ENCODE results near the gene VCL.
A peak's percentile ranks its signal among the peaks of the same experiment; 100 is the strongest.
"Not testable (repeated sequence)": the region's sequence is repeated elsewhere in the genome, so short reads cannot be mapped to it uniquely, and the experiment has no call there.

VCL gene

DNA sequence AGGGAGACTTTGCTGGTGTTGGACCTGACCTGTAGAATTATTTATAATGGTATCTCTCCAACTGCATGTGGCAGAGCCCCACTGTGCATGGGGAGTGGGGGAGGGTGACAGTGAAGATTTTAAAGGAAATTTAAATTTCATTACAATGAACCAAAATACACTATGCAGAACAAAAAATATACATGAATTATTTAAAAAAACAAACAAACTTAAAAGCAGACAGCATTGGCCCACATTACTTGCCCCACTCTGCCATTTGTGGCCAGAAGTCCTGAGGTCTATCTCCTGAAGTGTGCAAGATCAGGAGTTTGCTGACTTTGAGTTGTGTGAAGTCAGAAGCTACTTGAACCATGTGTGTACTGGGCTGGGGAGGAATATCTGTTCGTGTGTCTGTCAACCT is 112.2 kb downstream of the VCL start:
- peaks cover 98% of the 10 kb centered on the region for H3K36me3 Mint-ChIP-seq
- peaks cover 6% of the 10 kb centered on the region for H3K4me1 Mint-ChIP-seq
- ATAC-seq = no peak
- no peak for DNase-seq (ENCODE audit: low spot score in 2 of 2)
- peak overlapping the region; percentile 67 for H3K27ac Mint-ChIP-seq
- H3K4me3 Mint-ChIP-seq = no peak overlapping the region
- no peaks in the 10 kb centered on the region for H3K9me3 Mint-ChIP-seq

DNA sequence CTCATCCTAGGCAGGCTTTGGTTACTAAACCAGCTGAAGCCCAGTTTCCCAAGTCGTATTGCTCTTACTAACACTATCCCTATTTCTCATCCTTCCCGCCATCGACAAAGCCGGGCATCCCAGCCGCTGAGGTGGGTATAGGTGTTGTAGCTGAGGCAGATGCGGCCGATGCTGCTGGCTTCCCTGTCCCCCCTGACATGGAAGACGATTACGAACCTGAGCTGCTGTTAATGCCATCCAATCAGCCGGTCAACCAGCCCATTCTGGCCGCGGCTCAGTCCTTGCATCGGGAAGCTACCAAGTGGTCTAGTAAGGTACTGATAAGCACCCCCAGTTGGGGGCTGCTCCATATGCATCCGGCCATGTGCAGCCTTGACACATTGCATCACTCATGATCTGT is 113.9 kb downstream of the VCL start:
- Mint-ChIP-seq H3K9me3 (no peaks in the 10 kb centered on the region), H3K27ac (peak overlapping the region; percentile 67), H3K4me3 (no peak overlapping the region), H3K4me1 (peaks cover 6% of the 10 kb centered on the region), H3K36me3 (peaks cover 98% of the 10 kb centered on the region)
- ATAC-seq = no peak
- no peak for DNase-seq (ENCODE audit: low spot score in 2 of 2)

DNA sequence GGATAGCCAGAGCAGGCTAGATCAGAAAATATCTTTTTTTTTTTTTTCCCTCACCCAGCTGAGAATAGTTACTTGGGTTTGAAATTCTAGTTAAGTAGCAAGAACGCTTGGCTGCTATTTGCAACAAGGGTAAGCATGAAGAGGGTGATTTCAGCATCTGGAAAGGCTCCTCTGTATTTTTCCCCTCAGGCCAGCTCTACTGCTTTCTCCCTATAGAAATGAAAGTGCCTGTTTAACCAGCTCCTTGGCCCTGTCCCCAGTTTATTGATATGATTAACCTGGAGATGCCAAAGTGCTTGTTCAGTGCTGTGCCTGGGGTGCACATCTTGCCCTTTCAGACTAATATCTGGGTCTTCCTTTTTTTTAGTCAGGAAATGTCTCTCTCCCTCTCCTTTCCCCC is 115.6 kb downstream of the VCL start:
- H3K4me3 Mint-ChIP-seq = no peak overlapping the region
- DNase-seq (ENCODE audit: low spot score in 2 of 2) = no peak
- peaks cover 98% of the 10 kb centered on the region for H3K36me3 Mint-ChIP-seq
- H3K27ac Mint-ChIP-seq = peak overlapping the region; percentile 86
- no peak for ATAC-seq
- peaks cover 10% of the 10 kb centered on the region for H3K4me1 Mint-ChIP-seq
- no peaks in the 10 kb centered on the region for H3K9me3 Mint-ChIP-seq

DNA sequence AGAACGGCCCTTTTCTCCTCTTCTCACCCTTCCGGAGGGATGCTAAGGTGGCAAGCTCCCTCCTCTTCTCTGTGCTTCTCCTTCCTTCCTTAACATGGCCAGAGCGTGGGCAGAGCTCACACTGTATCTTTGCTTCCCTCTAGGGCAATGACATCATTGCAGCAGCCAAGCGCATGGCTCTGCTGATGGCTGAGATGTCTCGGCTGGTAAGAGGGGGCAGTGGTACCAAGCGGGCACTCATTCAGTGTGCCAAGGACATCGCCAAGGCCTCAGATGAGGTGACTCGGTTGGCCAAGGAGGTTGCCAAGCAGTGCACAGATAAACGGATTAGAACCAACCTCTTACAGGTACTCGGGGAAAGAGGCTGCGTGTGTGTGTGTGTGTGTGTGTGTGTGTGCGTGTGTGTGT is 116.1 kb downstream of the VCL start:
- H3K4me1 Mint-ChIP-seq = peaks cover 15% of the 10 kb centered on the region
- H3K4me3 Mint-ChIP-seq = no peak overlapping the region
- no peaks in the 10 kb centered on the region for H3K9me3 Mint-ChIP-seq
- DNase-seq (ENCODE audit: low spot score in 2 of 2) (no peak), ATAC-seq (no peak)
- peaks cover 100% of the 10 kb centered on the region for H3K36me3 Mint-ChIP-seq
- peak overlapping the region; percentile 86 for H3K27ac Mint-ChIP-seq

DNA sequence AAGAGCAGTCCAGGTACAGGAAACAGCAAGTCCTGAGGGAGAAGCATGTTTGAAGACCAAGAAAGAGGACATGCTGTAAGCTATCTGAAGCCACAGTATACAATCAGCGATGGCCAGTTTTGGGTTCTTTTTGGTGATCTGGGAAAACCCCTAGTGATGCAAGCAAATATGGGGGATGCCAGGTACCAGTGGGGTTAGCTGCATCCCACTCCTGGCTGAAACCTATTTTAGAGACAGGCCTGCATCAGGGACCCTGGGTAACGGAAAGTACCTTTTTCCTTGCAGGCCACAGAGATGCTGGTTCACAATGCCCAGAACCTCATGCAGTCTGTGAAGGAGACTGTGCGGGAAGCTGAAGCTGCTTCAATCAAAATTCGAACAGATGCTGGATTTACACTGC is 119.8 kb downstream of the VCL start:
- Mint-ChIP-seq H3K9me3 (no peaks in the 10 kb centered on the region), H3K27ac (peak overlapping the region; percentile 90), H3K4me3 (no peak overlapping the region), H3K36me3 (peaks cover 100% of the 10 kb centered on the region), H3K4me1 (peaks cover 18% of the 10 kb centered on the region)
- peak; percentile 62 for ATAC-seq
- DNase-seq (ENCODE audit: low spot score in 2 of 2) = no peak

DNA sequence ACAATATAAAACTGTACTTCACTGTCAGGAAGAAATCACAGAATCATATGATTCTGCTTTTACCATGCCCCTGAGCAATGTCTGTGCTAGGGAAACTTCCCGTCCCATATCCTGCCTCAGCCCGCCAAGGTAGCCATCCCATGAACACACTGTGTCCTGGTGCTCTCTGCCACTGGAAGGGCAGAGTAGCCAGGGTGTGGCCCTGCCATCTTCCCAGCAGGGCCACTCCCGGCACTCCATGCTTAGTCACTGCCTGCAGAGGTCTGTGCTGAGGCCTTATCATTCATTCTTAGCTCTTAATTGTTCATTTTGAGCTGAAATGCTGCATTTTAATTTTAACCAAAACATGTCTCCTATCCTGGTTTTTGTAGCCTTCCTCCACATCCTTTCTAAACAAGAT is 120.9 kb downstream of the VCL start:
- peaks cover 100% of the 10 kb centered on the region for H3K36me3 Mint-ChIP-seq
- ATAC-seq (no peak), DNase-seq (ENCODE audit: low spot score in 2 of 2) (no peak)
- H3K9me3 Mint-ChIP-seq = no peaks in the 10 kb centered on the region
- H3K4me3 Mint-ChIP-seq = no peak overlapping the region
- peak overlapping the region; percentile 90 for H3K27ac Mint-ChIP-seq
- H3K4me1 Mint-ChIP-seq = peaks cover 18% of the 10 kb centered on the region

DNA sequence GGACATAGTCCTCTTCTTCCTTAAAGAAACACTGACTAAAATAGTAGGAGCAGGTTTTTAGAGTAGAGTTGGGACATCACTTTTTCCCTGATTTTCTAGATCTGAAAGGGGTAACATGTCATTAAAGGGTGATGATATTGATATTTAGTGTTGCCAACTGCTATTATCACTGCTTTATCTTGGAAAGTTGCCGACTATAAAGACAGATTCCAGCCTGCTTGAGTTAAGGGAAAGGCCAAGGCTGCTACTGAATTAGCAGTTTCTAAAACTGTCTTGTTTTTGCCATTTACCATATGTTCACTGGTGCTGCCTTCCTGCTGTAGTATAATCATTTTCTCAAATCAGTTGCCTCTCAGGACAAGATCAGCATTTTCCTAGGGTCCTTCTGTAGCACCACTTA is 123.0 kb downstream of the VCL start:
- H3K4me3 Mint-ChIP-seq = no peak overlapping the region
- DNase-seq (ENCODE audit: low spot score in 2 of 2) = no peak
- H3K36me3 Mint-ChIP-seq = peaks cover 100% of the 10 kb centered on the region
- H3K4me1 Mint-ChIP-seq = peaks cover 18% of the 10 kb centered on the region
- no peaks in the 10 kb centered on the region for H3K9me3 Mint-ChIP-seq
- peak overlapping the region; percentile 41 for H3K27ac Mint-ChIP-seq
- no peak for ATAC-seq

DNA sequence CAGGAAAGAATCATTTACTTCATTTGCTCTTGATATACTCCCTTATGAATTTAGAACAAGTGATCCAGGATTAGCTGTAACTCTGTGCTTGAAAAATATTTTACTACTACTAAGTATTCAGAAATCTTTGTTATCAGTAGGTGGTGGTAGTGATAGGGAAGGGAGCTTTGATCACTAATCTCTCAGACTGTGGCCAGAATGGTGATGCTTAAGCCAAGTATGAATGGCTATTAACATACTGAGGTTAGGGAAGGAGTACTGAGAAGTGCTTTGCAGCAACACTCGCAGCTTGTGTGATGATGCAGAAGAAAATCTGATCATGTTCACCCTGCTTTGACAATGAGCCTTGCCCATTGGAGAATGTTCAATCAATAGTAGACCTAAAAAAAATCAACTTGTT is 123.5 kb downstream of the VCL start:
- no peaks in the 10 kb centered on the region for H3K9me3 Mint-ChIP-seq
- DNase-seq (ENCODE audit: low spot score in 2 of 2) (no peak), ATAC-seq (no peak)
- no peak overlapping the region for H3K4me3 Mint-ChIP-seq
- peaks cover 100% of the 10 kb centered on the region for H3K36me3 Mint-ChIP-seq
- H3K27ac Mint-ChIP-seq = peak overlapping the region; percentile 41
- peaks cover 18% of the 10 kb centered on the region for H3K4me1 Mint-ChIP-seq

DNA sequence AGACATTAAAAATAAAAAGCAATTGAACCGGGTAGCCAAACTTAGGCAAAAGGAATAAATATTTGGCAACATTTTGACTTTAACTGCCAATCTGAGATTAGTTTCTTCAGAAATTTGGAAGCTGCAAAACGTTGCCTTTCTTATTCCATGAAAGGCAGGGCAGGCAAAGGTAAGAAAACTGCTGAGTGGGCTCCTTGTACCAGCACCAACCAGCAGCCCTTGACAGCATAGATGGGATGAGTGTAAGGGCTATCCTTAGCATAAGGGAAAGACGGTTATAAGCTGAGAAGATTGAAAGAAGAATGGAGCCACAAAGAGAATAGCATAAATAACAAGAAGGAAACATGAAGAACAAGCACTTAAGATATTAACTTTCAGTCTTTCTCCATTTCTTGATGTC is 124.1 kb downstream of the VCL start:
- ATAC-seq = no peak
- Mint-ChIP-seq H3K4me1 (peaks cover 18% of the 10 kb centered on the region), H3K36me3 (peaks cover 100% of the 10 kb centered on the region), H3K27ac (peak overlapping the region; percentile 41), H3K4me3 (no peak overlapping the region), H3K9me3 (no peaks in the 10 kb centered on the region)
- no peak for DNase-seq (ENCODE audit: low spot score in 2 of 2)

DNA sequence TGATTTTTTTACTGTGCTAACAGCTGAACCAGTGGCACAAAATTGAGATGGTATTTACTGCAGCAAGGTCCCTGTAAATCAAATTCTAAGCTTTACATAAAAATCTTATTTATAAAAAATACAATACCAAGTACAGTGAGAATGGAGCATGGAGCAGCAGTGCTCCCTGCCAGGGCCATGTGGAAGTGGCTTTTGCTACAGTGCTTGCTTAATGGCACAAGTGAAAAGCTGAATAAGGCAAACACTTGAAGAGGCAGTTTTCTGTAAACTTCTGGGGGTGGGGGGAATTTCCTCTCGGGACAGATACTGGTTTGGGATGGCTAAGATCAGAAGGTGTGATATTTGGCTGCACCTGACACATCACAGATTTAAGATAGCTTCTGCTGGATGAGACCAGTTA is 125.2 kb downstream of the VCL start:
- Mint-ChIP-seq H3K9me3 (no peaks in the 10 kb centered on the region), H3K4me1 (peaks cover 8% of the 10 kb centered on the region), H3K4me3 (no peak overlapping the region), H3K27ac (peak overlapping the region; percentile 41), H3K36me3 (peaks cover 100% of the 10 kb centered on the region)
- DNase-seq (ENCODE audit: low spot score in 2 of 2) (no peak), ATAC-seq (no peak)

DNA sequence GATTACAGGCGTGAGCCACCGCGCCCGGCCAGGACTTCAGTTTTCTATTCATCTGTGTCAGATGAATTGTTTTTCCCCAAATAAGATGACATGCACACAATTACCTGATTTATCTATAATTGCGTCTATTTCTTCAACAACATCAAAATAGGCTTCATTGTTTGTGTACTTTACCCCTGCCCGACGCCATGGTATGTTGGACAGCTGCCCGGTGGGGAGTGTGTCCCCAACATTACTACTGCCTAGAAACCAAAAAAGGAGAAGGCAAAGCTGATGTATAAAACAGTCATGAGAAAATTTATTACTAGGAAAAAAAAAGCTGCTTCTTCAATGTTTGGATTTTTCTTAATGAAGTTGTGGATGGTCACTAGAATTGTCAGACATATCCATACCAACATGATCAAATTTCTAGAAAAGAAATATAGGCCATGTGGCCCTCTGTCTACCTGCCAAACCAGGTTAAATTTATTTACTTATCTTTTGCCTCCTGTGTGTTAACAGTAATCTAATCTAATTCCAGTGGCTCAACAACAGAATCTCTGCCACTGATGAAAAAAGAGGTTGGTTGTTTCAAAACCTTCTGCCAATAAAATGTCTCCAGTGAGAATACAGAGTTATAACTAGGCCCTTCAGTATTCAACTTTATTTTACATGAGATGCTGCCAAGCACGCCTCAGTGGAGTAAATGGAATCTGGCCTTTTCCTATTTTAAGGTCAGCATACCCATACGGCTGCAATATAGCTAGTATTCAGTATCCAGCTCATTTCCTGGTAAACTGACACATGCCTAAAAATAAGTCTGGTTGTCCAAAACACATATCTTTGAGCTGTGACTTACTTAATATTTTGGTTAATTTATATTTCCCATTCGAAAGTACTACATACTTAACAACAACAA is 136.3 kb downstream of the VCL start:
- no peaks in the 10 kb centered on the region for H3K4me1 Mint-ChIP-seq
- no peak overlapping the region for H3K4me3 Mint-ChIP-seq
- H3K27ac Mint-ChIP-seq = no peak overlapping the region
- peaks cover 100% of the 10 kb centered on the region for H3K36me3 Mint-ChIP-seq
- DNase-seq (ENCODE audit: low spot score in 2 of 2) (no peak), ATAC-seq (no peak)
- H3K9me3 Mint-ChIP-seq = no peaks in the 10 kb centered on the region

DNA sequence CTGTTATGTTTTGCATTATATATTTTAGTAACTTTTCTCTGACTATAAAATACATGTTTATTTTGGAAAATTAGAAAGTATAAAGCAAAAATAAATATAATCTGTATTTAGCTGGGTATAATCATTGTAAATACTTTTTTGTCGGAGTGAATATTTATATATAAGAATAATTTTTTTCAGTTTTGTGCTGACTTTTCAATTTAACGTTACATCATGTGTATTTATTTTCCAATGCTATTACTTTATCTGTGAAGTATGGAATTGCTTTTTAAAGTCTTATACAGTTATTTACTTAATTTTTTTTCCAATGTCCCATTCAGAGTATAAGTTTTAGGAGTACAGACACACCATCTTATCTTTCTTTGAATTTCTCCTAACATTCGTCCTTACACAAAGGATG is 137.5 kb downstream of the VCL start:
- Mint-ChIP-seq H3K9me3 (no peaks in the 10 kb centered on the region), H3K4me3 (no peak overlapping the region), H3K36me3 (peaks cover 100% of the 10 kb centered on the region), H3K4me1 (no peaks in the 10 kb centered on the region), H3K27ac (peak overlapping the region; percentile 40)
- ATAC-seq = no peak
- DNase-seq (ENCODE audit: low spot score in 2 of 2) = no peak

DNA sequence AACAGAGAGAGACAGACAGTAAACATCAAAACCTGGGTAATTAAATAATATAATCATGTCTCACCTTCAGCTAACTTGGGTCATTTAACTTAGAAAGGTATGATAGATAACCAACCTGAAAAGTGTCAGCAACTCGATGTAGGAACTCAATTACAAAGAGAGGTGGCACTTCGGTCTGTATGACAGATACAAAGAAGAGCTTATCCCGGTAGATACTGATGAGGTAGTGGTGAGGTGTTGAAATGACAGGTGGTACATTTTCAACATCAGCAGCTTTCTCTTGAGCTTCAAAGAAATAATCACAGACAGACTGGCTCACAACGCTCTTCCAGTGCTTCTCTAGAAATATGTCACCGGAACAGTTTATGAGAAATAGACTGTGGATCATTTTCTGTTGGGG is 140.1 kb downstream of the VCL start:
- DNase-seq (ENCODE audit: low spot score in 2 of 2) (no peak), ATAC-seq (no peak)
- H3K4me1 Mint-ChIP-seq = no peaks in the 10 kb centered on the region
- no peak overlapping the region for H3K27ac Mint-ChIP-seq
- no peak overlapping the region for H3K4me3 Mint-ChIP-seq
- H3K36me3 Mint-ChIP-seq = peaks cover 87% of the 10 kb centered on the region
- no peaks in the 10 kb centered on the region for H3K9me3 Mint-ChIP-seq

DNA sequence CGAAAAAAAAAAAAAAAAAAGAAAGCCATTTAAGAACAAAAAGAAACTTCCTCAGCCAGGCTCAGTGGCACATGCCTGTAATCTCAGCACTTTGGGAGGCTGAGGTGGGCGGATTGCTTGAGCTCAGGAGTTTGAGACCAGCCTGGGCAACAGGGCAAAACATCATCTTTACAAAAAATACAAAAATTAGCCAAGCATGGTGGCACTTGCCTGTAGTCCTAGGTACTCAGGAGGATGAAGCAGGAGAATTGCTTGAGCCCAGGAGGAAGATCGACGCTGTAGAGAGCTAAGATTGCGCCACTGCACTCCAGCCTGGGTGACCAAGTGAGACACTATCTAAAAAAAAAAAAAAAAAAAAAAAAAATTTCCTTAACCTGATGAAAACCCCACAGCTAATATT is 140.7 kb downstream of the VCL start:
- not testable (repeated sequence) for H3K4me1 Mint-ChIP-seq; ATAC-seq; DNase-seq (ENCODE audit: low spot score in 2 of 2); H3K27ac Mint-ChIP-seq; H3K9me3 Mint-ChIP-seq; H3K4me3 Mint-ChIP-seq
- peaks cover 81% of the 10 kb centered on the region for H3K36me3 Mint-ChIP-seq

DNA sequence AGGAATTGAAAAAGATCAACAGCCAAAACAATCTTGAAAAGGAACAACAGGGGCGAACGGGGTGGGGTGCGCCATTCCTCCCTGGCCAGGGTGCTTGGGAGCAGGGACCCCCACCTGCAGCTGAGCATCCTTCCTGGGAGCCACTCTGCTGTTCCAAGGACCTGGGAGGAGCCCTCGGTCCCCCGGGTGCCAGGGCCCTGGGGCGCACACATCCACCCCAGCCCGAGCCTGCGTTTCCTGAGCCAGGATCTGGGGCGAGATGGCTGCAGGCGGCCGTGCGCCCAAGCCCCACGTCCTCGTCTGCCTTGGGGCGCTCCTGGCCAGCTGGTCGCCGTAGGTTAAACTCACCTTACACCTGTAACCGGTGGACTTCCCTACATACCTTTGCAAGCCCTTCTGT is 142.1 kb downstream of the VCL start:
- Mint-ChIP-seq H3K4me3 (no peak overlapping the region), H3K27ac (no peak overlapping the region), H3K36me3 (peaks cover 71% of the 10 kb centered on the region), H3K4me1 (no peaks in the 10 kb centered on the region), H3K9me3 (no peaks in the 10 kb centered on the region)
- ATAC-seq = no peak
- no peak for DNase-seq (ENCODE audit: low spot score in 2 of 2)

DNA sequence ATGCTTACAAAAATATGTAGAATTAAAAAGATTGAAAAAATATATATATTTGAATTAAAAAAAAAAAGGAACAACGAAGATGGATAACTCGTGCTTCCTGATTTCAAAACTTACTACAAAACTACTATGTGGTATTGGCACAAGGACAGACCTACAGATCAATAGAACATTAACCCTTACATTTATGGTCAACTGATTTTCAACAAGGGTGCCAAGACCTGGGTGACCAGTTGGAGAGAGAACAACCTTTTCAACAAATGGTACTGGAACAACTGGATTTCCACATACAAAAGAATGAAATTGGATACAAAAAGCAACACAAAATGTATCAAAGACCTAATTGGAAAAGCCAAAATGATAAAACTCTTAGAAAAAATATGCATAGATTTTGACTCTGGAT is 142.6 kb downstream of the VCL start:
- no peak for ATAC-seq
- no peak overlapping the region for H3K27ac Mint-ChIP-seq

More for the DNA sequence above, 142.6 kb downstream of the VCL start:
- Mint-ChIP-seq H3K4me1 (no peaks in the 10 kb centered on the region), H3K9me3 (no peaks in the 10 kb centered on the region), H3K36me3 (peaks cover 71% of the 10 kb centered on the region), H3K4me3 (no peak overlapping the region)
- DNase-seq (ENCODE audit: low spot score in 2 of 2) = no peak
